ENCODE data around the gene CD163L1.

CD163L1 gene

GRCh38 chr12:7399089-7399488, 44.9 kb downstream of the CD163L1 start:
- TF ChIP-seq CTCF (IDR thresholded peaks at IDR 0.05; ENCODE audit: low read length) (no peak), EZH2phosphoT487 (IDR thresholded peaks at IDR 0.05; ENCODE audit: low read length) (no peak), EZH2 (optimal IDR thresholded peaks at IDR 0.05; ENCODE audit: low read depth, low read length) (no peak)
- no peak overlapping the region for H3K27ac ChIP-seq (ENCODE audit: low read length)
- H3K4me2 ChIP-seq (ENCODE audit: low read depth, low read length), result no peak overlapping the region
- H3K9me3 ChIP-seq (replicated peaks; ENCODE audit: insufficient read depth, low read length), result no peaks in the 10 kb centered on the region
- no peaks in the 10 kb centered on the region for H4K20me1 ChIP-seq (ENCODE audit: insufficient read depth, low read length)
- no peak for DNase-seq
- no peaks in the 10 kb centered on the region for H3F3A ChIP-seq (ENCODE audit: insufficient read depth, low read length)
- no peak overlapping the region for H3K4me3 ChIP-seq (ENCODE audit: low read length)
- no peaks in the 10 kb centered on the region for H3K79me2 ChIP-seq (ENCODE audit: low read length)
- H3K36me3 ChIP-seq (replicated peaks; ENCODE audit: insufficient read depth, low read length), result no peaks in the 10 kb centered on the region
- H3K9ac ChIP-seq (ENCODE audit: low read length), result no peak overlapping the region
- H2AFZ ChIP-seq (ENCODE audit: low read length), result no peak overlapping the region
- no peaks in the 10 kb centered on the region for H3K9me2 ChIP-seq (replicated peaks; ENCODE audit: insufficient read depth, low read length)
- H3K27me3 ChIP-seq (replicated peaks; ENCODE audit: insufficient read depth, low read length), result no peaks in the 10 kb centered on the region
- H3K4me1 ChIP-seq (ENCODE audit: low read length), result no peaks in the 10 kb centered on the region

GRCh38 chr12:7396418-7396817, 47.5 kb downstream of the CD163L1 start:
- no peaks in the 10 kb centered on the region for H3K36me3 ChIP-seq (replicated peaks; ENCODE audit: insufficient read depth, low read length)
- no peaks in the 10 kb centered on the region for H3F3A ChIP-seq (ENCODE audit: insufficient read depth, low read length)
- H3K9me2 ChIP-seq (replicated peaks; ENCODE audit: insufficient read depth, low read length), result no peaks in the 10 kb centered on the region
- no peak overlapping the region for H3K4me2 ChIP-seq (ENCODE audit: low read depth, low read length)
- no peaks in the 10 kb centered on the region for H3K9me3 ChIP-seq (replicated peaks; ENCODE audit: insufficient read depth, low read length)
- no peak overlapping the region for H3K27ac ChIP-seq (ENCODE audit: low read length)
- no peaks in the 10 kb centered on the region for H3K79me2 ChIP-seq (ENCODE audit: low read length)
- no peak overlapping the region for H3K9ac ChIP-seq (ENCODE audit: low read length)
- H4K20me1 ChIP-seq (ENCODE audit: insufficient read depth, low read length), result no peaks in the 10 kb centered on the region
- no peak overlapping the region for H3K4me3 ChIP-seq (ENCODE audit: low read length)
- no peak for DNase-seq
- TF ChIP-seq EZH2phosphoT487 (IDR thresholded peaks at IDR 0.05; ENCODE audit: low read length), result no peak
- TF ChIP-seq EZH2 (optimal IDR thresholded peaks at IDR 0.05; ENCODE audit: low read depth, low read length), result no peak
- TF ChIP-seq CTCF (IDR thresholded peaks at IDR 0.05; ENCODE audit: low read length), result no peak
- no peaks in the 10 kb centered on the region for H3K27me3 ChIP-seq (replicated peaks; ENCODE audit: insufficient read depth, low read length)
- no peak overlapping the region for H2AFZ ChIP-seq (ENCODE audit: low read length)
- H3K4me1 ChIP-seq (ENCODE audit: low read length), result no peaks in the 10 kb centered on the region

GRCh38 chr12:7395950-7396349, 48.0 kb downstream of the CD163L1 start:
- Histone ChIP-seq H3K36me3 (replicated peaks; ENCODE audit: insufficient read depth, low read length) (no peaks in the 10 kb centered on the region), H3F3A (ENCODE audit: insufficient read depth, low read length) (no peaks in the 10 kb centered on the region), H3K9ac (ENCODE audit: low read length) (no peak overlapping the region), H3K9me3 (replicated peaks; ENCODE audit: insufficient read depth, low read length) (no peaks in the 10 kb centered on the region), H3K4me2 (ENCODE audit: low read depth, low read length) (no peak overlapping the region), H3K4me3 (ENCODE audit: low read length) (no peak overlapping the region), H4K20me1 (ENCODE audit: insufficient read depth, low read length) (no peaks in the 10 kb centered on the region), H3K4me1 (ENCODE audit: low read length) (no peaks in the 10 kb centered on the region), H2AFZ (ENCODE audit: low read length) (no peak overlapping the region), H3K9me2 (replicated peaks; ENCODE audit: insufficient read depth, low read length) (no peaks in the 10 kb centered on the region), H3K27me3 (replicated peaks; ENCODE audit: insufficient read depth, low read length) (no peaks in the 10 kb centered on the region), H3K27ac (ENCODE audit: low read length) (no peak overlapping the region), H3K79me2 (ENCODE audit: low read length) (no peaks in the 10 kb centered on the region)
- no peak for DNase-seq
- no peak for TF ChIP-seq EZH2 (optimal IDR thresholded peaks at IDR 0.05; ENCODE audit: low read depth, low read length)
- TF ChIP-seq CTCF (IDR thresholded peaks at IDR 0.05; ENCODE audit: low read length), result no peak
- TF ChIP-seq EZH2phosphoT487 (IDR thresholded peaks at IDR 0.05; ENCODE audit: low read length), result no peak
